OCI-LY3 (cell line): ENCODE data around the gene SEZ6L.

ENCODE experiments used
- EZH2phosphoT487 ChIP-seq: fragments of 200-600 bp; shearing (Covaris generic); IDR thresholded peaks from 2 replicates; pipeline ENCODE4 v1.6.1; 2018; ENCODE audit warnings: antibody characterized with exemption, mixed run types, low read depth
- TF ChIP-seq, protein P1 (sequence below): fragments of 200-600, 300-600 bp; sonication (generic); IDR thresholded peaks from 2 replicates; pipeline ENCODE4 v1.5.1; 2014; ENCODE audit warnings: antibody characterized with exemption, low read length, low read depth

DNA sequence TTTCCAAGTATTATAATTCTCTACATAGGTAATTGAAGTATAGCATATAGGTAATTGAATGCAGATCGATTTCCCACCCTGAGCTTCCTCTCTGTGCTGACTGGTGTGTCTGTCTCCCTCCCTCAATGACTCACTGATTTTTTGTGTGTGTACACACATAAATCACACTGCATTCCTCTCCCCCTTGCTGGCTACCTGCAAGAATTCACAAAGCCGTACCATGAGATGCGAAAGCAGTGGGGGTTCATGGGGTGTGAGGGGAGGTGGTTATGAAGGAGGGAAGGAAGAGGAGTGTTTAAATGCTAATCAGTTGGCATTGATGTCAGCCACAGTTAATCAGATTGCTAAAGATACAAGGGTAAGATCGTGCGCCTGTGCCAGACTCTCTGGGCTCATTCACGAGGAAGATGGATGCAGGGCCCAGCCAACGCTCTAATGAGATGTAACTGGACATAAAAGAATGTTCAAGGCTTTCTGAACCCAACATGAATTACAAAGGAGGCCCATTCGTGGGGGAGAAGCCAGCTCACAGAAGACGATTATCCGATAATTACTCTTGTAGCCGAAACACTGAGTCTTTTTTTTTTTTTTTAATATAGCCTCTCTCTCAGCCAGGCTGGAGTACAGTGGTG lies 107.4 kb downstream of the SEZ6L start:
- TF ChIP-seq, protein P1, sequence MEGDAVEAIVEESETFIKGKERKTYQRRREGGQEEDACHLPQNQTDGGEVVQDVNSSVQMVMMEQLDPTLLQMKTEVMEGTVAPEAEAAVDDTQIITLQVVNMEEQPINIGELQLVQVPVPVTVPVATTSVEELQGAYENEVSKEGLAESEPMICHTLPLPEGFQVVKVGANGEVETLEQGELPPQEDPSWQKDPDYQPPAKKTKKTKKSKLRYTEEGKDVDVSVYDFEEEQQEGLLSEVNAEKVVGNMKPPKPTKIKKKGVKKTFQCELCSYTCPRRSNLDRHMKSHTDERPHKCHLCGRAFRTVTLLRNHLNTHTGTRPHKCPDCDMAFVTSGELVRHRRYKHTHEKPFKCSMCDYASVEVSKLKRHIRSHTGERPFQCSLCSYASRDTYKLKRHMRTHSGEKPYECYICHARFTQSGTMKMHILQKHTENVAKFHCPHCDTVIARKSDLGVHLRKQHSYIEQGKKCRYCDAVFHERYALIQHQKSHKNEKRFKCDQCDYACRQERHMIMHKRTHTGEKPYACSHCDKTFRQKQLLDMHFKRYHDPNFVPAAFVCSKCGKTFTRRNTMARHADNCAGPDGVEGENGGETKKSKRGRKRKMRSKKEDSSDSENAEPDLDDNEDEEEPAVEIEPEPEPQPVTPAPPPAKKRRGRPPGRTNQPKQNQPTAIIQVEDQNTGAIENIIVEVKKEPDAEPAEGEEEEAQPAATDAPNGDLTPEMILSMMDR: no peak
- no peak for TF ChIP-seq EZH2phosphoT487
